HG03378 (cell line): ENCODE data around the gene FLRT1.
"Not testable (repeated sequence)": the region's sequence is repeated elsewhere in the genome, so short reads cannot be mapped to it uniquely, and the experiment has no call there.

ENCODE experiments used
- ATAC-seq: cut with Tn5 transposase; IDR thresholded peaks from one replicate; pipeline ENCODE4 v1.9.1; 2021; ENCODE audit warnings: mild to moderate bottlenecking, moderate library complexity; ENCODE audit not compliant: unreplicated experiment

FLRT1 gene

DNA sequence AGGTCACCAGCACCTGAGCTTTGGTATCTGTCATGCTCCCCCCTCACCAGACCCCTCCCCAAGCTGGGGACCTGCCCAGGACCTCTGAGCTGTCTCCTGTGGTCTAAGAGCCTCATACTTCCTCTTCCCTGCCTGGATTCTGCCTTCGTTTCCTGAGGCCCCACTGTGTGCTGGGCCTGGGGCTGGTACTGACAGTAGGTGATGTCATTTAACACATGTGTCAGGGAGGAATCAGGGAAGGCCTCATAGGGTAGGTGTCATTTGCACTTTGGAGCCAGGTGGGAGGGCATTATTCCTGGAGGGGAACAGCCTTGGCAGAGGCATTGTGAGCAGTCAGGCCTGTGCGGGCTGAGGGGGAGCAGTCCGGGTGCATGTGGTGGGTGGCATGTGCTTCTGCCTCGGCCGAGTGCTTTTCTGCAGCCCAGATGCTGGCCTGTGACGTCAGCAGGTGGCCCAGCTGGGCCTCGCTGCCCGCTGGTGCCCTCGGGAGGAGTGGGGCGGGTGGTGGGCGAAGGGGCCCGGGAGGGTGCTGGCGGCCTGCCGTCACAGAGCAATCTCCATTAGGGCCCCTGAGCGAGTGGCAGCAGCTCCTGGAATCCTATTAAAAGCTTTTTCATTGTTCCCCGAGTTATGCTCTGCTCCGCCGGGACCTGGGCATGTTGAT lies 9.1 kb downstream of the FLRT1 start:
- ATAC-seq = no peak

DNA sequence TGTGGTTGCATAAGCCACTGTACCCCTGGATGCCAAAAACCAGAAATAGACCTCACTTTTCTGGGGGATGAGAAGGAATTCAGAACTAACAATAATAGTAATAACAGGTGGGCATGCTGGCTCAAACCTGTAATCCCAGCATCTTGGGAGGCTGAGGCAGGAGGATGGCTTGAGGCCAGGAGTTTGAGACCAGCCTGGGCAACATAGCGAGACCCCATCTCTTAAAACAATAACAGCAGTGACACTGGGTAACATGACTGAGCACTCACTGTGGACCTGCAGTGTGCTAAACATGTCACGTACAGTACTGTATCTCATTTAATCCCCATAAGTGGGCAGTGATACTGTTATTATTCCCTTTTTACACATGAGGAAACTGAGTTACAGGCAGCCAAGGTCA lies 10.0 kb downstream of the FLRT1 start:
- ATAC-seq = no peak

DNA sequence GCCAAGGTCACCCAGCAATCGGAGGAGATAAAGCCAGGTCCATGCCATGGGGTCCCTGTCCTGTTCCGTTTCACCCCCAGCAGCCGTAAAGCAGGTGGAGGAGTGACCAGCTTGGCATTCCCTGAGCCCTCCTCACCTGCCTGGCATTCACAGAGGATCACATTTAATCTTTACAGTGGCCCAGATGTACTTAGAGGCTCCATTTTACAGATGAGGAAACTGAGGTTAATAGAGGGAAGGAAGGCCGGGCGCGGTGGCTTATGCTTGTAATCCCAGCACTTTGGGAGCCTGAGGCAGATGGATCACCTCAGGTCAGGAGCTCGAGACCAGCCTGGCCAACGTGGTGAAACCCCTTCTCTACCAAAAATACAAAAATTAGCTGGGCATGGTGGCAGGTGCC lies 11.6 kb downstream of the FLRT1 start:
- ATAC-seq = not testable (repeated sequence)

DNA sequence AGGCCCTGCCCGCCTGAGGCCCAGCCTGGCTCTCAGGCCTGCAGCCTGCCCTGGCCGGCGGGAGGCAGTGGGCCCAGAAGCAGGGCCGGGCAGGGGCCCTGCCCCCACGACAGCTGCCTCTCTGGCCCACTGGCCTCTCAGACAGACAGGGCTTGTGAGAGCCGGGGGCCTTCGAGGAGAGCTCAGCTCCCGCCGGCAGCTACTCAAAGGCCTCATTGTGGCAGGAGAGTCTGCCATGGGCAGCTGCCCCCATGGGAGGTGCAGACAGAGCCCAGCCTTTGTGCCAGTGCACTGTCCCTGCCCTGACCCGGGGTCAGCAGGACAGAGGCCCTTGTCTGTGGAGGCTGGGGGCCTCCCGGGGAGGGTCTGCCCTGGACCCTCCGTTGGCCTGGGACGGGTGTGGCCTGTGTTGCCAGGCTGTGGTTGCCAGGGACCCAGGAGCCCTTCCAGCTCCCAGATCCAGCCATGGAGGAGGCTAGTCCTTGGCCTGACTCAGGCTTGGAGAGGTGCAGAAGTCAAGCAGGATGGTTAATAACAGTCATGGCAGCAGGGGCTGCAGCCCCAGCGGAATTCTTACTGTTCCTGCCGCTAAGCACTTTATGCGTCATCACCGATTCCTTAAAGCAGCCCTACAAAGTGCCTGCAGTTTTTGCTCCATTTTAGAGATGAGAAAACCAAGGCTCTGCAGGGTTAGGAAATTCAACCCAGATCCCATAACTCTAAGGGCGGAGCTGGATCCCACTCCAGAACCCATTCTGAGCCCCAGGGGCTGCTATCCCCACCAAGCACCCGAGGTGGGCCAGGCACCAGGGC lies 12.5 kb downstream of the FLRT1 start:
- no peak for ATAC-seq

DNA sequence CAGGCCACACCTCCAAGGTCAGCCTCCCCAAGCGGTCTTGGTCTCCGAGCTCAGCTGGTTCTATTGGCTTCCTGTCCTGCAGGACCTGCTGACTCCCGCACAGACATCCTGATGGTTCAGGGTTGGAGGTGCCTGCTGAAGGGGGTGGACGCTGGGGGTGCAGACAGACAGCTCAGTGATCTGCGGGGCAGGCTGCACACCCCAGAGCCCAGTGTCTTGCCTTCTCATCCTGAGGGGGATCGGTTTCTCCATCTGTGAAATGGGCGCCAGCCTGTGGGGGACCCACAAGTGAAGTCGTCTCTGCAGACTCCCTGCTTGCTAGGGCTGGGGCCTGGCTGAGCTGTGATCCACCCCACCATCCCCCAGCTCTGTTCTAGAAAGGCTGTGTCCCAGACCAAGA lies 13.8 kb downstream of the FLRT1 start:
- no peak for ATAC-seq

DNA sequence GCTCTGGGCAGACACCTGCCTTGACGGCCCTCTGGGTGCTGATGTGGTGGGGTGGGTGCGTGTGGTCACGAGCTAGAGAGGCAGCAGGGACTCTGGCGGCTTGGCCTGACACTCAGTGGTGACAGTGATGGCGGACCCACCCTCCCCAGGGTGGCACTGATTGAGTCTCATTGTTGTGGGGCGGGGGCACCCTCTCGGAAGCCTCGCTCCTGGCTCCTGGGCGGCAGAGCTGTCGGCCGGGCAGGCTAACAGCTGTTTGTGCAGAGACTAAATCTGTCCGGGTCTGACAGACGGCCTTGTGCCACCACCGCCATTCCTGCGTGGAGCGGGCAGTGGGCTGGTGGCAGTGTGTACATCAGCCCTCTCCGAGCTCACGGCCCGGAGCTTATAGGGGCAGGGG lies 15.6 kb downstream of the FLRT1 start:
- ATAC-seq = no peak

DNA sequence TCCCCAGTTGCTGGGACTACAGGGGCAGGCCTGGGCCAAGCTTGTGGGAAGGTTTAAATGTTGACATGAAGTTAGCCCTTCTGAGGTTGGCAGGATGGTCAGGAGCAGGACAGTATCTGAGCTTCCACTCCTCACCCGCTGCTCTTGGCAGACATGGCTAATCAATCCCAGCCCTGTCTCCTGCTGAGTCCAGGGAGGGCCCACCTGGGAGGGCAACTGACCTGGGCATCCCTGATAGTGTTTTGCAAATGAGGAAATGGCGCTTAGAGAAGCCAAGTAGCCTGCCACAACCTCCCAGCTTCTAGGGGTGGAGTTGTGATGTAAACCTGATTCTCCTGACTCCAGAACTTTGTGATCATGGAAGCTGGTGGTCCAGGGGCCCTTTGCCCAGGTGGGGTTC lies 16.7 kb downstream of the FLRT1 start:
- ATAC-seq = no peak

DNA sequence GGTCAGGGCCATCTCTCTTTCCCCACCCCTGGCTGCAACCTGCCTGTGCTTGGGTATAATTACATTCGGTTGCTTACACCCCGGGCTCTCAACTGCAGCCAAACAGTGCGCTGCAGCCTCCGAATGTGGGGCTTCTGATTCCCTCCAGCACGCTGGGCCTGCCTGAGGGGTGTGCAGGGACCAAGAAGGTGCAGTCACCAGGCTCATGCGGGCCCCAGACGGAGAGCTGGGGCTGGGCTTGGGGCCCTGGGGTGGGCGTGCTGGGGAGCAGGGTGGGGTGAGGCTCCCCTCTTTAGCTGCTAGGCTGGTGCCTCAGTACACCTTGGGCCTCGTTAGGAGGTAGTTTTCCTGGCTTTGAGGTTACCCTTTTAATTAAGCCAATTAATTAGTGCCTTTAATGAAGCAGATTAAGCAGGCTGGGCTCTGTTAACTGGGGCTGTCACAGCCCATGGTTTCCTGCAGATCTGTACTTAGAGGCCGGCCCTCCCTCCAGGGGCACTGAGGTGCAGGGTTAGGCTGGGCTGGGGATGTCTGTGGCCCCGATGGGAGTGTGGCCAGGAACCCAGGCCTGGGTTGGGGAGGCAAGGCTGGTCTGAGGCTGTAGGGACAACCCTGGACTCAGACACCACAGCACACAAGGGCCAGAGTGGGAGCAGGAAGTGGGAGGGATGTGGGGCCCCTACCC lies 17.3 kb downstream of the FLRT1 start:
- no peak for ATAC-seq

DNA sequence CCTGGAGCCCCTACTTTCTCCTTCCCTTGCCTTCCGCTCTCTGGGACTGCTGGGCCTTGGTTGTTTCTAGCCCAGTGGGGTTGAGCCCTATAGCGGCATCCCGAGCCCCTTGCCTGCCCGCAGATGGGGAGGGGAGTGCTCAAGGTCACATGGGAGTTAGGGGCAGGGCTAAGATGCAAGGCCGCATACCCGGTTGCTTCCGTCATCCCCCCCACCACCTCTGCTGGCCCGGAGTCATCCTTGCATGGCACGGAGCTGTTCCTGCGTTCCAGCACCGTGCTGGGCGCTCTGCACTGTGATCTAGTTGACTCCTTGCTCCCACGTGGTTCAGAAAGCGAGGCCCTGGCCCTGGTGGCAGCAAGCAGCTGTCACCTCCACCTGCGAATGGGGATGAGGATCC lies 18.0 kb downstream of the FLRT1 start:
- no peak for ATAC-seq

DNA sequence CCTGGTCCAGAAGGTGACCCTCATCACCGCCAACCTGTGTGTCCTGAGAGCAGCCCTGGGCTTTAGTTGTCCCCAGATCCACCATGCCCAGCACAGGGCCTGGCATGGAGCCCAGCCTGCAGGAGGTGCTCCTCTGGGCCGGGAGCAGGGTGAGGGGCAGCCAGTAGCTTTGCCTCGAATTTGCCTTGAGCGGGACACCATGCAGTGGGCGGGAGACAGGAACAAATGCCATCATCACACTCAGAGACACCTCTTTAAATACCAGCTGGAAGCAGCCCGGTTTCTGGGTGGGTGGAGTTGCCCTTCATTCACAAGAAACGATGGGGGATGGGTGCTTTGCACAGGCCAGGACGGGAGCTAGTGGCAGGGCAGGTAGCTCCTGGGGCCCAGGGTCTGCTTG lies 19.3 kb downstream of the FLRT1 start:
- ATAC-seq = no peak

DNA sequence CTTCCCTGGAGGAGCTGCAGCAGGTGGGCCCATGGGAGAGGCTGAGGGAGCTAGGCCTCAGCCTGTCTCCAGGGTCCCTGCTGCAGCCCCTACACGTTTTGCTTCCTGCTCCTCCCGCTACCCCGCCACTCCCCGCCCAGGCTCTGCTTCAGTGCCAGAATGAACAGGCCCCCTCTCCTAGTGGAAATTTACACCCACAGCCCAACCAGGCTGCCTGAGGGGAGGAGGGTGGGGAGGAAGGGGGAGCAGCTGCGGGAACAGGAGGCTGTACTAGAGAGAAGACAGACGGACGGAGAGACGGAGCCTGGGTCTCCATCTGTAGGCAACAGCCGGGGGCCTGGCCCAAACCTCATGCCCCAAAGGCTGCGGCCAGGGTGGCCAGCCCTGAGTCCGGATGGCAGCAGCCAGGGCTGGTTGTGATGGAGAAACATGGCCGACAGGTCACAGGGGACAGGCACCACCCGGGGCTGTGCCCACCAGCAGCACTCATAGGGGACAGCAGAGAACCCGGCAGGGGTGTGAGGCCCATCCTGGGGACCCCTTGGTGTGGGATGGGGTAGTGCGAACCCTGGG lies 20.6 kb downstream of the FLRT1 start:
- no peak for ATAC-seq

DNA sequence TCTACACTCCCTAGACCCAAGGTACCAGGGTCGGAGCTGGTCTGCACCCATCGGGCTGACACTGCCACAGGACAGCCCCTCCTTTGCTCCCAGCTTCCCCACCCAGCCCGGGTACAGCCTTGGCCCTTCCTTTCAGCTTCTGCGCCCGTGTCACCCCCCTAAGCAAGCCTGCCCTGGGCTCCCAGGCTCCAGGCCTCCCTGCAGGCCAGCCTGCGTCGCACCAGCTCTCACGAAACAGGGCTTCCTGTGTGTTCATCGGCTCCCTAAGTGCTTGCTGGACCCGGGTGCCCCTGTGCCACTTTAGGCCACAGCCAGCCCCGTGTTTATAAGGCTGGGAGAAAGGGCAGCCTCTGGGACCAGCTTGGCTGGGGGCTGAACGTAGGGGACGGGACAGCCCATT lies 21.1 kb downstream of the FLRT1 start:
- ATAC-seq = no peak

DNA sequence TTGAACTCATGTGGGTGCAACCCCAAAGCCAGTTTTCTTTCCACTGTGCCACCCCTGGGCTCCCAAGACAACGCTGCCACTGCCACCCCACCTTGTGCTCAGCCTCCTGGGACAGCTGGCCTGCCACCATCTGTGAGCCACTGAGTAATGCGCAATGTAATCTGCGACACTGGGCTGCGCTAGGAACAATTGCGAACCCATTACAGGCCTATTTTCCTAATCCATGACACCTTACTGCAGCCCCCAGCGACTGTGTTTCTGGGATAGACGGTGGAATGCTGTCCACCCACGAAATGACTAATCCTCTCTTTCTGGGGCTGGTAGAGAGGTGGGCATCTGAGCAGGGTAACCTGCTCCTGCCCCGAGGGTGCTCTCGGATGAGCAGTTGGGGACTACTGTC lies 22.2 kb downstream of the FLRT1 start:
- no peak for ATAC-seq

DNA sequence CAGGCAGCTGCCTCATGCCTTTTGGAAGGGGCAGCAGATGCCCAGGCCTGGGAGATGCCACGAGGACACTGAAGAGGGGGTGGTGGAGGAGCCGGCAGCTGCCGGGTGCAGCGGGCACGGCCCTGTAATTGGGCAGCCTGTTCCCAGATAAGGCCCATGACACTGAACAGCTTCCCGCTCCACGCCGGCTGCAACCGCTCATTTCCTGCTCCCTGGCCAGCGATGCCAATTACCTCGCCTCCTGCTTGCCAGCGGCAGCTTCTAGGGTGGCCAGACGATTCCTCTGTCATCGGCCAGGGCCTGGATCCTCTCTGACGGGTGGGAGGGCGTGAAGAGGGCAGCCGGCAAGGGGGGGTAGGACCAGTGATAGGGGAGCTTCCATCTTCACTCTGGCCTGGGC lies 22.8 kb downstream of the FLRT1 start:
- ATAC-seq = no peak

DNA sequence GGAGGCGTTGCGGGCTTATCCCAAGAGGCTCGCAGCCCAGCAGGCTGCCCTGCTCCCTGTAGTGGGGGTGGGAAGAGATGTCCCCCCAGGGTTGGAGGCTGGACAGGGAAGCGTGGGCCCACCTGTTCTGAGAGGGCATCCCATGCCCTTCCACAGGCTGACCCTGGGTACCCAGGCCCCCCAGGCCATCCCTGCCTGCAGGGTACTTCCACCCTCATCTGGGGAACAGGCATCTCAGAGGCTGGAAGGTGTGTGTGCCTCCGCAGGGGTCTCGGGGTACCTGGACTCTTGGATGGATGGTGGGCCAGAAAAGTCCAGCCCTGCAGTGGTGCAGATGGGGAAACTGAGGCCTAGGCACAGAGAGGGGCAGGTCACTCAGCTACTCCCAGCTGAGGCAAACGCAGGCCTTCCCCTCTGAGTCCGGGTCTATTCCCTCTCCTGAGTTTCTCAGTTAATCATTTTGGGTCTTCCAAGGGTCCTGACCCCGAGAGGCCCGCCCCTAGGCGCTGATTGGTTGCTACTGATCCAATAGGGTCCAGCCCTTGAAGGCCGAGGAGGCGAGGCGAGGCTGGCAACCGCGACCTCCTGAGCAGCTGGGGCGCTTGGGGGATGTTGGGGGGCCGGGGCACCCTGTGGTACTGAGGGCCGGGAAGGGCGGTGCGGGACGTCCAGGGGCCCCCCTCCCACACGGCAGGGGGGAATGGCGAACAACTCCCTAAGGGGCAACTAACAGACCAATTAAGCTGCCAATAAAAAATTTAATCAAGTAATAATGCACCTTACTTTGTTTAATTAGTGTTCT lies 23.8 kb downstream of the FLRT1 start:
- no peak for ATAC-seq

DNA sequence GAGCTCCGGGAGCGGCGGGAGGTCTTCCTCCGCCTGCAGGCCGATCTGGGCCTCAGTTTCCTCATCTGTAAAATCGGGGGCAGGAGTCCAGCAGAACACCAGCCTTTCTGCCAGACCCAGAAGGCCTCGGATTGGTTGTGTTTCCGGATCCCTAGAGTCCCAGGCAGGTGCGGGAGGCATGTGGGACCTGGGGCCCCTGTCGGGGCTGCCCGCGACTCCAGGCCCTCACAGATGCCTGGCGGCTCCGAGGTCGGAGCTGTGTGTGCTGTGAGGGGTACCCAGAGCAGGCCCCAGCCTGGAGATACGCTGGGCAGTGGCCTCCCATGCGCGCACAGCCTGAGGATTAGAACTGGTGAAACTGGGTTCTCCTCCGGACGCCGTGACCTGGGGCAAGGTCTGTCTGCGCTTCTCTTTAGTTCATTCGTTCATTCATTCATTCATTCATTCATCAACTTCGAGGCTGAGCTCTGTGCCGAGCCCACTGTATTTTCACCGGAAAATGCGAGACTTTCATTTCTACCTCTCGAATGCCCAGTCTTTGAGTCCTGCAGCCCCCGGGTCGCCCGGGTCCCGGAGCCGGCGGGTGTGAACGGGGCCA lies 24.6 kb downstream of the FLRT1 start:
- ATAC-seq = no peak

DNA sequence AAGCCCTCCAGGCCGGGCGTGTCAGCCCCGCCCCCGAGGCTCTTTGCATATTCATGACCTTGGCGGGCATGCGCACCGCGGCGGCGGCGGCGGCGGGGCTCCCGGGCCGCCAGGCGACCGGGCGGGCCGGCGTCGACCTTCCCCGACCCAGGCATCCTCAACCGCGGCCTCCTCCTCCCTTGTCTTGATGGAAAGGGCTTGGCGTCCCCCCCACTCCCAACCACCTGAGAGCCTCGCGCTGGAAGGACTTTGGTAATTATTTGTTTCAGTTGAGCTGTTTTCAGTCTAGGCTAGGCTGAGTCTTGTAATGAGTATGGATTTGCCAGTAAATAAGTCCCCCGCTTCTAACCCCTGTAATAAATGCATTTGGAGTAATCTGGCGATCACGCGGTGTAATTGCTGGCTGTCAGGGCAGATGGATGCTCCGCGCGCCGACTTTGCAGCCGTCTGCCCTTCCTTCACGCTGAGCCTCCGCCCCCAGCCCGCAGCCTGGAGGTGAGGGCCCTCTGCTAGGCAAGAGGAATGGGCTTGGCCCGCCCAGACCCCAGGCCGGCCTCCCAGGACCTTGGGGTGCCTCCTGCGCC lies 25.2 kb downstream of the FLRT1 start:
- ATAC-seq = no peak

DNA sequence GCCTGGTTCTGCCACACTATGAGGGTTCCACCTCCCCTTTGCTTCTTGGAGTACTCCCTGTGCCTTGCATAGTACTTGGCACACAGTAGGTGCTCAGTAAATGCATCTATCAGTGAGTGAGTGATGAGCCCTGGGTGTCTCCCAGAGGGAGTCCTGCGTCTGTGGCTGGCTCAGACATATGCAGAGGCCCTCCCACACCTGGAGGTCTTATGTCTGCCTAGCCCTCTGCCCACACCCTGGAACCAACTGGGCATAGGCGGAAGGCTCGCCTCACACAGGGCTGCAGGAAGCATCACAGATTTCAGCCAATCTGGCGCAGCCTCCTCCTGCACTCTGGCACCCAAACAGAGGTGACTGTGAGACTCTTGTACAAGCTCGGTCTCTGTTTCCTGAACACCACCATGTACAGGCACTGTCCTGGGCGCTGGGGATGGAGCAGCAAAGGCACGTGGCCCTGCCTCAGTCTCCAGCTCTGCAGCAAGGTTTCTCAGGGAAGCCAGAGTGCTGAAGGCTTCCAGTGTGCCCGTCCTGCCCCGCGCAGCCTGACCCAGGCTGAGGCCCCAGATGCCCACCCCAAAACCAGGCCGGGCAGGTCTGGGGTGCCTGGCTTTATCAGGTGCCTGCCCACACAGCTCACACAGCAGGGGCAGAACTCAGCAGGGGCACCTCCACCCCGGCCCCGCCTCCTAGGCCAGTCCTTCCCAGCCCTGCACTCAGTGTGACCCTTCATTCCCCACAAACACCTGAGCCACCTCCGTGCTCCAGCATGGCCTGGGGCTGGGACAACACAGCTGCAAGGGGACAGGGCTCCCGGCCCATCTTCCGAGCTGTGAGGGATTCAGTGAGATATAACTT lies 26.7 kb downstream of the FLRT1 start:
- no peak for ATAC-seq

DNA sequence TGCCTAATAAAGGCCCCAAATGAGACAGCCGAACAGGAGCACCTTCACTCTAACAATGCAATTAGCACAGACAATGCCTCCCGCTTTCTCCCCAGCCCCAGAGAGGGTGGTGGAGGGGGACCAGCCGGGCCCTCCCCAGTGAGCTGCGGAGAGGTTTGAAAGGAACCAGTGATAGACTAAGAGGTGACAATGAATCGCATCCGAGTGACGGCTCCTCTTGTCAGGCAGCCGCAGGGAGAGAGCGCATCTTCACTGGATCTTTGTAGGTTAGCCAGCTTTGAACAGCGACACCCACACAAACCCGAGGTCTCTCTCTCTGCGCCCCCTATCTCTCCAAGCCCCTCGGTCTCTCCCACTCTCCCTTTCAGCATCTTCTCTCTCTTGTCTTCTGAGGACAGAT lies 28.0 kb downstream of the FLRT1 start:
- ATAC-seq = no peak
